ENCODE results near the gene DLK2.

The DLK2 gene

GRCh38 chr6:43457643-43458042 is 2.3 kb upstream of the DLK2 start:
- DNase-seq (ENCODE audit: low read depth): no peak
- no peak overlapping the region for H3K4me3 ChIP-seq (ENCODE audit: low read depth, low read length)

GRCh38 chr6:43454696-43455530 is 435 bp downstream of the DLK2 start:
- peak overlapping the region; percentile 50 for H3K4me3 ChIP-seq (ENCODE audit: low read depth, low read length)
- DNase-seq (ENCODE audit: low read depth): peak; percentile 41

- peak overlapping the region; percentile 50 for H3K4me3 ChIP-seq (ENCODE audit: low read depth, low read length)
- no peak for DNase-seq (ENCODE audit: low read depth)
Measured at GRCh38 chr6:43454290-43454695, 1.1 kb downstream of the DLK2 start.

- H3K4me3 ChIP-seq (ENCODE audit: low read depth, low read length): no peak overlapping the region
- no peak for DNase-seq (ENCODE audit: low read depth)
Measured at GRCh38 chr6:43453831-43454230, 1.5 kb downstream of the DLK2 start.

- no peak for DNase-seq (ENCODE audit: low read depth)
- no peak overlapping the region for H3K4me3 ChIP-seq (ENCODE audit: low read depth, low read length)
Measured at GRCh38 chr6:43452896-43453295, 2.5 kb downstream of the DLK2 start.

- DNase-seq (ENCODE audit: low read depth): no peak
- no peak overlapping the region for H3K4me3 ChIP-seq (ENCODE audit: low read depth, low read length)
Measured at GRCh38 chr6:43451939-43452338, 3.4 kb downstream of the DLK2 start.

- no peak for DNase-seq (ENCODE audit: low read depth)
- no peak overlapping the region for H3K4me3 ChIP-seq (ENCODE audit: low read depth, low read length)
Measured at GRCh38 chr6:43451348-43451747, 4.0 kb downstream of the DLK2 start.

GRCh38 chr6:43450699-43451131 is 4.6 kb downstream of the DLK2 start:
- H3K4me3 ChIP-seq (ENCODE audit: low read depth, low read length): no peak overlapping the region
- DNase-seq (ENCODE audit: low read depth): no peak

GRCh38 chr6:43448916-43449315 is 6.4 kb downstream of the DLK2 start:
- H3K4me3 ChIP-seq (ENCODE audit: low read depth, low read length): no peak overlapping the region
- no peak for DNase-seq (ENCODE audit: low read depth)

- DNase-seq (ENCODE audit: low read depth): no peak
- H3K4me3 ChIP-seq (ENCODE audit: low read depth, low read length): no peak overlapping the region
Measured at GRCh38 chr6:43447604-43448003, 7.7 kb downstream of the DLK2 start.

- no peak overlapping the region for H3K4me3 ChIP-seq (ENCODE audit: low read depth, low read length)
- DNase-seq (ENCODE audit: low read depth): no peak
Measured at GRCh38 chr6:43445576-43445975, 9.8 kb downstream of the DLK2 start.

GRCh38 chr6:43444582-43444981 is 10.8 kb downstream of the DLK2 start:
- no peak overlapping the region for H3K4me3 ChIP-seq (ENCODE audit: low read depth, low read length)

GRCh38 chr6:43444036-43444435 is 11.3 kb downstream of the DLK2 start:
- H3K4me3 ChIP-seq (ENCODE audit: low read depth, low read length): no peak overlapping the region
- DNase-seq (ENCODE audit: low read depth): no peak

More at GRCh38 chr6:43444582-43444981, 10.8 kb downstream of the DLK2 start:
- DNase-seq (ENCODE audit: low read depth): no peak

- no peak overlapping the region for H3K4me3 ChIP-seq (ENCODE audit: low read depth, low read length)
- no peak for DNase-seq (ENCODE audit: low read depth)
Measured at GRCh38 chr6:43442935-43443334, 12.4 kb downstream of the DLK2 start.

- DNase-seq (ENCODE audit: low read depth): no peak
- no peak overlapping the region for H3K4me3 ChIP-seq (ENCODE audit: low read depth, low read length)
Measured at GRCh38 chr6:43437700-43438099, 17.6 kb downstream of the DLK2 start.

- DNase-seq (ENCODE audit: low read depth): peak; percentile 58
- no peak overlapping the region for H3K4me3 ChIP-seq (ENCODE audit: low read depth, low read length)
Measured at GRCh38 chr6:43436577-43437282, 18.6 kb downstream of the DLK2 start.

GRCh38 chr6:43435682-43436437 is 19.5 kb downstream of the DLK2 start:
- DNase-seq (ENCODE audit: low read depth): no peak
- H3K4me3 ChIP-seq (ENCODE audit: low read depth, low read length): no peak overlapping the region

GRCh38 chr6:43434943-43435342 is 20.4 kb downstream of the DLK2 start:
- H3K4me3 ChIP-seq (ENCODE audit: low read depth, low read length): no peak overlapping the region

GRCh38 chr6:43434001-43434840 is 21.1 kb downstream of the DLK2 start:
- DNase-seq (ENCODE audit: low read depth): no peak
- no peak overlapping the region for H3K4me3 ChIP-seq (ENCODE audit: low read depth, low read length)

More at GRCh38 chr6:43434943-43435342, 20.4 kb downstream of the DLK2 start:
- DNase-seq (ENCODE audit: low read depth): no peak
